Tibial artery (tissue), 4 donors: Measurements from ENCODE around the gene COL4A2.

Experiments
- DNase-seq, 2 donors: peaks; one replicate each; pipeline ENCODE4 v3.0.0-alpha.2; 2019
- H3K27ac ChIP-seq, 2 donors: fragments of 200-600 bp; sonication (generic) in 1 of 2; 1 replicate in 1 of 2; 2 replicates in 1 of 2; pipeline ENCODE4 v1.5.1; 2018 to 2019; ENCODE audit warnings: mild to moderate bottlenecking in 1 of 2
- H3K27me3 ChIP-seq, 2 donors: fragments of 200-600 bp; sonication (generic) in 1 of 2; one replicate each; pipeline versions ENCODE4 v1.5.1 to v1.6.0; 2016 to 2019
- H3K36me3 ChIP-seq, 3 donors: fragments of 200-600 bp; sonication (generic) in 2 of 3; one replicate each; pipeline ENCODE4 v1.5.1; 2016 to 2019; ENCODE audit warnings: mild to moderate bottlenecking in 2 of 3
- H3K4me1 ChIP-seq, 4 donors: fragments of 200-600 bp; sonication (generic) in 2 of 4; 1 replicate in 3 of 4; 2 replicates in 1 of 4; pipeline ENCODE4 v1.5.1; 2016 to 2019
- H3K4me3 ChIP-seq, 2 donors: fragments of 200-600 bp; sonication (generic) in 1 of 2; 1 replicate in 1 of 2; 2 replicates in 1 of 2; pipeline ENCODE4 v1.5.1; 2018 to 2019; ENCODE audit warnings: mild to moderate bottlenecking in 2 of 2
- H3K9me3 ChIP-seq, 3 donors: fragments of 200-600 bp; sonication (generic) in 1 of 3; one replicate each; pipeline ENCODE4 v1.5.1; 2016 to 2019
- CTCF ChIP-seq, 2 experiments: fragments of 200-600 bp in 1 of 2; fragments of 450-650 bp in 1 of 2; IDR thresholded peaks; one replicate each; pipeline ENCODE4 v1.5.1; 2017 to 2019; ENCODE audit warnings: antibody characterized with exemption in 2 of 2, mild to moderate bottlenecking in 1 of 2, moderate library complexity in 1 of 2
- intact Hi-C: fragments of 100-400 bp; cut with DNase I; formaldehyde crosslinking; loops from one replicate; pipeline ENCODE4 v1.15.0; 2023; ENCODE audit warnings: low total_unique reads

The COL4A2 gene

GRCh38 chr13:110477706-110478245, 170.7 kb downstream of the COL4A2 start:
- peak overlapping the region; percentile 74 to 77 for H3K27ac ChIP-seq
- no peak for DNase-seq
- H3K27me3 ChIP-seq = no peaks in the 10 kb centered on the region
- H3K9me3 ChIP-seq = no peaks in the 10 kb centered on the region
- TF ChIP-seq CTCF (IDR thresholded peaks at IDR 0.05) = no peak
- intact Hi-C loops = loop anchor here (10.0 kb wide), 1 partner anchor 87 kb away; the partner anchor contains the start of gene RAB20
- peaks cover 0 to 39% (median 16%) of the 10 kb centered on the region in 4 donors for H3K4me1 ChIP-seq
- peaks cover 66 to 86% (median 68%) of the 10 kb centered on the region in 3 donors for H3K36me3 ChIP-seq
- no peak overlapping the region for H3K4me3 ChIP-seq

GRCh38 chr13:110478405-110479214, 171.5 kb downstream of the COL4A2 start:
- peak overlapping the region; percentile 74 to 77 for H3K27ac ChIP-seq

GRCh38 chr13:110479215-110479545, 172.1 kb downstream of the COL4A2 start:
- Histone ChIP-seq H3K9me3 (no peaks in the 10 kb centered on the region), H3K27ac (peak overlapping the region; percentile 74 to 77), H3K4me3 (no peak overlapping the region), H3K4me1 (peaks cover 0 to 39% (median 16%) of the 10 kb centered on the region in 4 donors), H3K36me3 (peaks cover 67 to 86% (median 72%) of the 10 kb centered on the region in 3 donors), H3K27me3 (no peaks in the 10 kb centered on the region)
- intact Hi-C loops = loop anchor here (10.0 kb wide), 1 partner anchor 86 kb away; the partner anchor contains the start of gene RAB20
- no peak for DNase-seq
- no peak for TF ChIP-seq CTCF (IDR thresholded peaks at IDR 0.05)

More at GRCh38 chr13:110478405-110479214, 171.5 kb downstream of the COL4A2 start:
- Histone ChIP-seq H3K4me1 (peaks cover 0 to 39% (median 16%) of the 10 kb centered on the region in 4 donors), H3K27me3 (no peaks in the 10 kb centered on the region), H3K9me3 (no peaks in the 10 kb centered on the region), H3K4me3 (no peak overlapping the region), H3K36me3 (peaks cover 68 to 86% (median 70%) of the 10 kb centered on the region in 3 donors)
- TF ChIP-seq CTCF (IDR thresholded peaks at IDR 0.05) = no peak
- DNase-seq = no peak
- intact Hi-C loops = loop anchor here (10.0 kb wide), 1 partner anchor 86 kb away; the partner anchor contains the start of gene RAB20

GRCh38 chr13:110479648-110480047, 172.6 kb downstream of the COL4A2 start:
- no peaks in the 10 kb centered on the region for H3K9me3 ChIP-seq
- peak overlapping the region; percentile 74 to 77 for H3K27ac ChIP-seq
- H3K4me3 ChIP-seq = no peak overlapping the region
- peak; percentile 76 to 95 for DNase-seq
- H3K4me1 ChIP-seq = peaks cover 0 to 39% (median 16%) of the 10 kb centered on the region in 4 donors
- H3K27me3 ChIP-seq = no peaks in the 10 kb centered on the region
- TF ChIP-seq CTCF (IDR thresholded peaks at IDR 0.05) = no peak
- intact Hi-C loops = loop anchor here (10.0 kb wide), 1 partner anchor 85 kb away; the partner anchor contains the start of gene RAB20
- peaks cover 67 to 86% (median 72%) of the 10 kb centered on the region in 3 donors for H3K36me3 ChIP-seq

- DNase-seq = no peak
- H3K36me3 ChIP-seq = peaks cover 67 to 86% (median 72%) of the 10 kb centered on the region in 3 donors
- peak overlapping the region; percentile 74 to 77 for H3K27ac ChIP-seq
These were observed 173.1 kb downstream of the COL4A2 start for GRCh38 chr13:110480161-110480560.

More at GRCh38 chr13:110480161-110480560, 173.1 kb downstream of the COL4A2 start:
- Histone ChIP-seq H3K27me3 (no peaks in the 10 kb centered on the region), H3K4me1 (peaks cover 0 to 39% (median 16%) of the 10 kb centered on the region in 4 donors), H3K4me3 (no peak overlapping the region), H3K9me3 (no peaks in the 10 kb centered on the region)
- intact Hi-C loops = no loop called here
- TF ChIP-seq CTCF (IDR thresholded peaks at IDR 0.05) = no peak
